ENCODE results near the gene DYNLT5.
A peak's percentile ranks its signal among the peaks of the same experiment; 100 is the strongest.
"Not testable (repeated sequence)": the region's sequence is repeated elsewhere in the genome, so short reads cannot be mapped to it uniquely, and the experiment has no call there.

Gene DYNLT5

GRCh38 chr1:66752000-66752592 is at the start of gene DYNLT5:
Gene DYNLT5 (plus strand): TSS chr1:66752459. CDS start chr1:66754659, 2,200 bp downstream.
- no peak for DNase-seq (ENCODE audit: low read depth in 2 of 2)

- no peak for DNase-seq (ENCODE audit: low read depth in 2 of 2)
These were observed 47.9 kb upstream of the DYNLT5 start for GRCh38 chr1:66704177-66704875.

DNA sequence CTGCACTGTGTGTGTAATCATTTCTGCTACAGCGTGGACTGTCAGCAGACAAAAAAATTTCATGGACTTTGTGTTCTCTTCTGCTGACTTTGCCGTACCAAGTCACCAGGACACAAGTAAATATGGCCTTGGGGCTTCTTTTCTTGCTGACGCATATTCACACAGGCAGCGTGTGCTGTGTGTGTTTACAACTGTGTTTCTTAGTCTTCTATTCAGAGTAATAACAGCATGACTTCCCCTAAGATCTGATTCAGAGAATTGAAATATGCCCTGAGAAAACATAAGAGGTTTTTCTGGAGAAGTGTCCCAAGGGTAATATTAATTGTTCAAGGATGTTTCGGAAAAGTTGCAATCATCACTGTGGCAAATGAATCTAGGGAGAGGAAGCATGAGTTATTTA is 47.1 kb upstream of the DYNLT5 start:
- no peak for DNase-seq (ENCODE audit: low read depth in 2 of 2)

GRCh38 chr1:66711420-66711819 is 40.8 kb upstream of the DYNLT5 start:
- DNase-seq (ENCODE audit: low read depth in 2 of 2), result no peak

DNA sequence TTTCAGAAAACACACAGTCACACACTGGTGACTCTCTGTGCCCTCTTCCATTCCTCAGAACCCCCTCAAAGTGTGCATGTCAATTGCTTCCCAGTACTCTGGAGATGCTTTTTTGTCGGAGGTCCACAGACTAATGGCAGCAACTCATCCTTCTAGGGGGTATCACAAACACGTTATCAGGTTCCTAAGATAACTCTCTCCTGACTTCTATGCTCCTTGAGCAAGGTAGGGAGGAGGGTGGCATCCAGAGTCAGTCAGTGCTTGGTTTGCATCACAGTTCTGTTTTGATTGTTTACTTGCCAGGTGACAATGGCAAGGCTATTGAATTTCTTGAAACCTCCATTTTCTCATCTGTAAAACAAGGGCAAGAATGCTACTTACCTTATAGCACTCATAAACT is 39.4 kb upstream of the DYNLT5 start:
- DNase-seq (ENCODE audit: low read depth in 2 of 2), result no peak

- no peak for DNase-seq (ENCODE audit: low read depth in 2 of 2)
These were observed 28.3 kb upstream of the DYNLT5 start for GRCh38 chr1:66723985-66724384.

GRCh38 chr1:66725885-66726665 is 26.2 kb upstream of the DYNLT5 start:
- peak; percentile 4 to 12 for DNase-seq (ENCODE audit: low read depth in 2 of 2)

DNA sequence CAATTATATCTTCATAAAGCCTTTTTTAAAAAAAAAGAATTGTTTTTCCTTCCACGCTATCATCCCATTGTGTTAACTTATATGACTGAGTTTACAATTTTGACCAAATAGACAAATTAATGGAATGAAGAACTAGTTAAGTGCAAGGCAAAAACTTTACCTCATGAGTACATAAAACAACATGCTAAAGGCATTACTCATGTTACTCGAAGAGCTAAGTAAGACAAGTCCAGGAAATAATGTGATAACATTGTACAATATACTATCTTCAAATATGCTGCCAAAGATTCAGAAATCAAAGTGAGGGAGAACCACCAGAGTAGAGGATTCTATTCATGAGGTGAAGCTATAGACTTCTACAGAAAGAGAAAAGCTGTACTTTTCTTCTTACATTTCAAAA is 24.2 kb upstream of the DYNLT5 start:
- no peak for DNase-seq (ENCODE audit: low read depth in 2 of 2)

DNA sequence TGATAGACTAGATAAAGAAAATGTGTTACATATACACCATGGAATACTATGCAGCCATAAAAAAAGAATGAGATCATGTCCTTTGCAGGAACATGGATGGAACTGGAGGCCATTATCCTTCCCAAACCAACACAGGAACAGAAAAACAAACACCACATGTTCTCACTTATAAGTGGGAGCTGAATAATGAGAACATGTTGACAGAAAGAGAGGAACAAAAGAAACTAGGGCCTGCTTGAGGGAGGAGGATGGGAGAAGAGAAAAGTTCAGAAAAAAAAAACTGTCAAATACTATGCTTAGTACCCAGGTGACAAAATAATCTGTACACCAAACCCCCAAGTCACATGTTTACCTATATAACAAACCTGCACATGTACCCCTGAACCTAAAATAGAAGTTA is 23.5 kb upstream of the DYNLT5 start:
- not testable (repeated sequence) for DNase-seq (ENCODE audit: low read depth in 2 of 2)

- DNase-seq (ENCODE audit: low read depth in 2 of 2), result no peak
These were observed 23.1 kb upstream of the DYNLT5 start for GRCh38 chr1:66729119-66729518.

GRCh38 chr1:66729523-66729922 is 22.7 kb upstream of the DYNLT5 start:
- DNase-seq (ENCODE audit: low read depth in 2 of 2), result no peak

GRCh38 chr1:66730462-66730861 is 21.8 kb upstream of the DYNLT5 start:
- no peak for DNase-seq (ENCODE audit: low read depth in 2 of 2)

- DNase-seq (ENCODE audit: low read depth in 2 of 2), result no peak
These were observed 20.9 kb upstream of the DYNLT5 start for GRCh38 chr1:66731170-66731865.

DNA sequence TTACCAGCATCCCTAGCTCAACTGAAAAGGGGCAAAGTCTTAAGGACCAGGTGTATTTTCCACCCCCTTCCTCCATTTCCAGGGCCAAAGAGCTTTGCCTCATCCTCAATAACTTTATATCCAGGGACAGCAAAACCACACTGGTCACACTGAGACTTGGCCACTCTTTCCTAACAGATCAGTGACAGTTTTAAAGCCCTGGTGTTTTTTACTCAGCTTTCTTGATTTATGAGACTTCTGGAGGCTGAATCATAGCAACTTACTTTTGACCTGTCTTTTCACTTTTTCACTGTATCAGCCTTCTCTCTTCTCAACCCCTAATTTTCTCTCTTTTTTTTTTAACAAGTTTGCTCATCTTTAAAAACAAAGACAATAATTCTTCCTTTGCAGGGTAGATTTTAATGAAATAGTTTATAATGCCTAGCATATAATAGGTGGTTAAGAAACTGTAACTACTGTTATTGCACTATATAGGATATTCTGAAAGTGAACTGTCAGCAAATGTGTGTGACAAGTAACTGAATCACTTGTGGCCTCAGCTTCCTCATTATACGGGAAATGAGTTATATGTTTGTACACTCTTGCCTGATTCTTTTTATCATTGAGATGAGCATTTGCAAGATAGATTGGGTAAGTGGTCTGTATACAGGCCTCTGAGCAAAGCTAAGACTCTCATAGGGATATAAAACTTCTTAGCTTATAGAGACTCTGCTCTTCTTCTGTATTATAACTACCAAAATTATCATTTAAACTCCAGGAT is 19.7 kb upstream of the DYNLT5 start:
- no peak for DNase-seq (ENCODE audit: low read depth in 2 of 2)

DNA sequence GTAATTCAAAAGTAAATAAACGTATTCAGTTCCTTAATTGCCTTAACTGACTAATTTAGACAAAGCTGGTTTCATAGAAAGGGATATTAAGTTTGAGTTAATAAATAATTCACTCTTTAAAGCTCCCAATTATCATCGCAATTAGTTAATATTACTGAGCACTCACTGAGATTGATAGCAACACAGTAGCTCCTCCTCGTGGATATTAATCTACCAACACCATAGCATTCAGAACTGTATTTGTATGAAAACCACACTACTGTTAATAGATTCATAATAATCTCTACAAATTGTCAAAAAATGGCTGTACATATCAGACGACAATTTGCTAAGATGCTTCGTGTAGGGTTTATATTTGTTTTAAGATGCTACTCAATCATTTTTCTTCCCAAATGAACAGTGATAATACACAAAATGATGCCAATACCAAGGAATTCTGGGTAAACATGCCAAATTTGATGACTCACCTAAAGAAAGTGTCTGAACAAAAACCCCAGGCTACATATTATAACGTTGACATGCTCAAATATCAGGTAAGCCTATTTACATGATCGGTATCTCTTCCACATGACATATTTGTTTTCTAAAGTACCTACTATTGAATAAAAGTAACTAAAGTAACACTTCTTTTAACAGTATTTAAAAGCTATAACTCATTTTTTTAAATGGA is 18.8 kb upstream of the DYNLT5 start:
- no peak for DNase-seq (ENCODE audit: low read depth in 2 of 2)

- DNase-seq (ENCODE audit: low read depth in 2 of 2), result not testable (repeated sequence)
These were observed 17.7 kb upstream of the DYNLT5 start for GRCh38 chr1:66734531-66734930.

- no peak for DNase-seq (ENCODE audit: low read depth in 2 of 2)
These were observed 14.4 kb upstream of the DYNLT5 start for GRCh38 chr1:66737836-66738235.

DNA sequence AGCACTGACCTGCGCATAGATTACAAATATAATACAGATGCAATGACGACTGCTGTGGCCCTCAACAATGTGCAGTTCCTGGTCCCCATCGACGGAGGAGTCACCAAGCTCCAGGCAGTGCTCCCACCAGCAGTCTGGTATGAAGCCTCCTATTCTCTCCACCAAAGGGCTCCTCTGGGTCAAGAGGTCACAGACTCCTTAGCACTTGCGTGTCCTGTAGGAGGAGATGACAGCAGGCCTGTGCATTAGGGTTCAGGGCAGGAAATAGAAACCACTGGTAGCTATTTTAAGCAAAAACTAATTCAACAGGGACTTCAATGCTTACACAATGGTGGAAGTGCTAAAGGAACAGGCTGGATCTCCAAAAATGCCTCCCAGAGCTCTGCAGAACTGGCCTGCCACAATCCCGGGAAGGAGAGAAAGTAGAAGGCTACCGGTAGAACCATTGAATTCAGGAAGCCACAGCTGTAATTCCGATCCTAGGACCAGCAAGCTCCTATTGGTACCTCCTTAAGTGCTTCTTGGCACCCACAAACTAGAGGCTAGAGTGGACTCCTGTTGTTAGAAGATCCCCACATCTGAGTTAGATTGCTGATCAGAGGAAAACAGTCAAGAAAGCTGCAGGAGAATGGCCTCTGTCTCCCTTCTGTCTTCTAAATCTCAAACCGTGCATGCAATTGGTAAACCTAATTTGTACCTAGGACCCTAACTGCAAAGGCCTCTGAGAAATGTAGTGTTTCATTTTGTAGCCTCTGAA is 12.7 kb upstream of the DYNLT5 start:
- no peak for DNase-seq (ENCODE audit: low read depth in 2 of 2)

- no peak for DNase-seq (ENCODE audit: low read depth in 2 of 2)
These were observed 6.8 kb upstream of the DYNLT5 start for GRCh38 chr1:66745451-66745850.

- DNase-seq (ENCODE audit: low read depth in 2 of 2), result no peak
These were observed 4.8 kb upstream of the DYNLT5 start for GRCh38 chr1:66747501-66747900.

All from stimulated activated CD4-positive, alpha-beta T cell treated with anti-CD3 and anti-CD28 coated beads, Interleukin-1b, Interleukin-23, amount 100 ng/mL, for 1 hour (primary cell).